GM12878 (cell line): Measurements from ENCODE around the gene NXN. TPM values are rescaled to one million over a fixed set of nuclear protein-coding genes. Genes with fewer than 3 reads are reported as not detected.

ENCODE experiments used
- ATAC-seq: fragments of 200-7000 bp; cut with Tn5 transposase; 3 replicates; pipeline ENCODE4 v1.9.1; 2020; ENCODE audit warnings: mild to moderate bottlenecking, moderate library complexity
- BruUV-seq: library from RNA; stranded (reverse); fragments of 400-500 nt; replicated peaks from 2 replicates; lab custom pipeline; 2021; lab: Mats Ljungman, UMichigan
- CTCF ChIA-PET: fragments of 300-600 bp; sonication (Branson Sonifier 250); formaldehyde crosslinking; extraction: SDS; loops from one replicate; lab custom pipeline; 2021; ENCODE audit warnings: inconsistent platforms; lab: Yijun Ruan, JAX
- POLR2A ChIA-PET: fragments of 350-600 bp; formaldehyde crosslinking; extraction: SDS; loops from one replicate; lab custom pipeline; 2021; ENCODE audit warnings: inconsistent platforms; lab: Charles Lee
- RAD21 ChIA-PET: fragments of 300-600 bp; sonication (Branson Sonifier 250); formaldehyde crosslinking; loops from one replicate; lab custom pipeline; 2023; ENCODE audit warnings: antibody characterized with exemption; ENCODE audit not compliant: unreplicated experiment; lab: Charles Lee
- SMC1A ChIA-PET: fragments of 300-600 bp; sonication (Branson Sonifier 250); formaldehyde crosslinking; loops from one replicate; lab custom pipeline; 2023; ENCODE audit not compliant: unreplicated experiment, uncharacterized antibody; lab: Charles Lee
- DNase-seq: peaks from one replicate; pipeline ENCODE4 v3.0.0-alpha.2; 2011; ENCODE audit warnings: low read depth, low spot score
- FAIRE-seq: peaks from 3 replicates; lab custom pipeline; 2011; peaks lifted over from hg19 to GRCh38; lab: Jason Lieb, UNC
- H2AFZ ChIP-seq: 2 replicates; pipeline ENCODE4 v1.6.0; 2011; ENCODE audit warnings: low read depth, low read length, control low read depth; ENCODE audit not compliant: control insufficient read depth
- H3K27ac ChIP-seq: 2 replicates; pipeline ENCODE4 v1.5.1; 2011; ENCODE audit warnings: control low read depth; ENCODE audit not compliant: control insufficient read depth, insufficient read depth
- H3K27me3 ChIP-seq, 2 experiments: replicated peaks in 1 of 2; 2 replicates each; pipeline versions ENCODE4 v1.6.0 to v1.6.1; 2011; ENCODE audit warnings: low read length in 1 of 2; ENCODE audit not compliant: control insufficient read depth in 2 of 2, insufficient read depth in 2 of 2
- H3K36me3 ChIP-seq, 2 experiments: 2 replicates each; pipeline ENCODE4 v1.5.1; 2011; ENCODE audit warnings: low read length in 1 of 2; ENCODE audit not compliant: control insufficient read depth in 2 of 2, insufficient read depth in 2 of 2
- H3K4me1 ChIP-seq: 2 replicates; pipeline ENCODE4 v1.6.1; 2011; ENCODE audit warnings: mild to moderate bottlenecking, low read length, moderate library complexity, mixed read lengths; ENCODE audit not compliant: control insufficient read depth, insufficient read depth
- H3K4me2 ChIP-seq: 2 replicates; pipeline ENCODE4 v1.6.0; 2011; ENCODE audit warnings: control low read depth; ENCODE audit not compliant: control insufficient read depth, insufficient read depth
- H3K4me3 ChIP-seq: fragments of 200-600 bp; sonication (generic); 2 replicates; pipeline ENCODE4 v1.5.1; 2016
- H3K79me2 ChIP-seq: 2 replicates; pipeline ENCODE4 v1.6.0; 2011; ENCODE audit warnings: low read length; ENCODE audit not compliant: control insufficient read depth, insufficient read depth
- H3K9ac ChIP-seq: 2 replicates; pipeline ENCODE4 v1.8.0; 2011; ENCODE audit warnings: low read length, control low read depth, mixed read lengths; ENCODE audit not compliant: control insufficient read depth, insufficient read depth
- H3K9me3 ChIP-seq: replicated peaks from 3 replicates; pipeline ENCODE4 v1.5.1; 2011; ENCODE audit warnings: mild to moderate bottlenecking, low read length; ENCODE audit not compliant: control insufficient read depth, insufficient read depth
- H4K20me1 ChIP-seq: 2 replicates; pipeline ENCODE4 v1.6.0; 2011; ENCODE audit not compliant: control insufficient read depth, insufficient read depth
- CREB1 ChIP-seq: IDR thresholded peaks from 2 replicates; pipeline ENCODE4 v1.6.1; 2012; ENCODE audit warnings: low read depth, mild to moderate bottlenecking, inconsistent platforms
- FOS ChIP-seq: IDR thresholded peaks from 3 replicates; pipeline ENCODE4 v1.6.1; 2011; ENCODE audit warnings: borderline replicate concordance; ENCODE audit not compliant: insufficient read length; ENCODE audit errors: extremely low read depth
- IRF5 ChIP-seq: fragments of 450-650 bp; IDR thresholded peaks from 2 replicates; pipeline ENCODE4 v1.6.1; 2017; ENCODE audit warnings: borderline replicate concordance
- KAT2A ChIP-seq: conservative IDR thresholded peaks from 2 replicates; pipeline ENCODE4 v1.6.1; 2011; ENCODE audit warnings: low read depth, low read length; ENCODE audit not compliant: control insufficient read depth
- MYC ChIP-seq: IDR thresholded peaks from 2 replicates; pipeline ENCODE4 v1.6.1; 2011; ENCODE audit warnings: mild to moderate bottlenecking, low read length, moderate library complexity, inconsistent platforms; ENCODE audit not compliant: insufficient read depth, insufficient replicate concordance, insufficient read length, severe bottlenecking
- SP1 ChIP-seq: IDR thresholded peaks from one replicate; pipeline ENCODE4 v1.6.1; 2011; ENCODE audit warnings: low read depth, low read length
- USF1 ChIP-seq: IDR thresholded peaks from 2 replicates; pipeline ENCODE4 v1.6.1; 2011; ENCODE audit warnings: borderline replicate concordance, low read depth, mild to moderate bottlenecking, moderate library complexity, mixed read lengths, low read length; ENCODE audit not compliant: insufficient read depth; ENCODE audit errors: extremely low read length
- WGBS: methylation state at CpG from one replicate; pipeline ENCODE4 v1.1.6; 2016; ENCODE audit warnings: low lambda C conversion rate; ENCODE audit not compliant: insufficient replicate concordance, insufficient coverage; ENCODE audit errors: missing lambda C conversion rate; 5-methylcytosine and 5-hydroxymethylcytosine counted together
- in situ Hi-C: fragments of 300-500 bp; cut with MboI; formaldehyde crosslinking; loops from 9 replicates; pipeline ENCODE4 v1.14.3; 2018; ENCODE audit warnings: mixed read lengths
- intact Hi-C: fragments of 100-400 bp; cut with micrococcal nuclease; formaldehyde crosslinking; loops from one replicate; pipeline ENCODE4 v1.14.2; 2022; ENCODE audit not compliant: unreplicated experiment
- polyA plus RNA-seq, 11 experiments: library from polyadenylated mRNA; depleted of rRNA in 4 of 11; unstranded in 6 of 11; stranded (reverse) in 5 of 11; fragments of >200 nt; fragmentation: Nextera tagmentation in 4 of 11; fragmentation: Illumina TruSeq in 1 of 11; extraction: Ambion mirVana in 4 of 11; extraction: Trizol in 1 of 11; gene quantifications; 1 replicate in 1 of 11; 2 replicates in 10 of 11; pipeline versions ENCODE4 v1.2.1 to v1.2.3, GENCODE V29; 2011 to 2016; ENCODE audit warnings: inconsistent platforms in 2 of 11, missing spikeins in 2 of 11, low read depth in 1 of 11
- total RNA-seq, 4 experiments: library from RNA; depleted of rRNA in 3 of 4; stranded (reverse); fragments of >200 nt in 3 of 4; fragmentation: Illumina TruSeq in 1 of 4; extraction: Trizol in 1 of 4; gene quantifications; 2 replicates each; pipeline versions ENCODE4 v1.2.1 to v1.2.3, GENCODE V29; 2013 to 2021

The NXN gene
- total and polyA plus RNA-seq, 10 of the 15 experiments (the other 5 are each of a cell fraction or from before 2014, with no cell fraction given) = 0.04 to 1.2 (median 0.30) TPM

GRCh38 chr17:1012823-1013728 lies 33.5 kb upstream of the NXN start:
- in situ Hi-C loops (no loop called here), intact Hi-C loops (no loop called here)
- Histone ChIP-seq H3K36me3 (peaks cover 5 to 24% of the 10 kb centered on the region in 2 experiments; a peak in 3 of 4 replicates), H3K4me2 (no peak overlapping the region), H3K4me3 (no peak overlapping the region), H3K4me1 (no peaks in the 10 kb centered on the region), H3K27me3 (no peaks in the 10 kb centered on the region), H3K79me2 (no peaks in the 10 kb centered on the region), H4K20me1 (no peaks in the 10 kb centered on the region), H3K9ac (no peak overlapping the region), H3K27ac (no peak overlapping the region), H2AFZ (no peak overlapping the region), H3K9me3 (no peaks in the 10 kb centered on the region)
- BruUV-seq = no TSS peak
- ATAC-seq (no peak), DNase-seq (no peak), FAIRE-seq (no peak)
- RAD21 ChIA-PET = no interaction called here
- WGBS = 78% methylated on average over 29 of the region's 30 CpGs
- no peak for TF ChIP-seq IRF5
- TF ChIP-seq FOS = no peak
- no peak for TF ChIP-seq MYC
- TF ChIP-seq CREB1 = no peak
- TF ChIP-seq KAT2A = no peak
- no peak for TF ChIP-seq SP1
- no peak for TF ChIP-seq USF1
- CTCF ChIA-PET = interaction anchor here (0.7 kb wide), 1 partner anchor 218 kb away, joined by 3 read pairs; no protein-coding TSS in a partner anchor
- POLR2A ChIA-PET = no interaction called here
- SMC1A ChIA-PET = no interaction called here
